ENCODE data around the gene STAT5B. TPM values are rescaled to one million over a fixed set of nuclear protein-coding genes. Genes with fewer than 3 reads are reported as not detected.

Gene STAT5B
- total RNA-seq, 1 experiment from 2014 or later = 36.4 TPM

DNA sequence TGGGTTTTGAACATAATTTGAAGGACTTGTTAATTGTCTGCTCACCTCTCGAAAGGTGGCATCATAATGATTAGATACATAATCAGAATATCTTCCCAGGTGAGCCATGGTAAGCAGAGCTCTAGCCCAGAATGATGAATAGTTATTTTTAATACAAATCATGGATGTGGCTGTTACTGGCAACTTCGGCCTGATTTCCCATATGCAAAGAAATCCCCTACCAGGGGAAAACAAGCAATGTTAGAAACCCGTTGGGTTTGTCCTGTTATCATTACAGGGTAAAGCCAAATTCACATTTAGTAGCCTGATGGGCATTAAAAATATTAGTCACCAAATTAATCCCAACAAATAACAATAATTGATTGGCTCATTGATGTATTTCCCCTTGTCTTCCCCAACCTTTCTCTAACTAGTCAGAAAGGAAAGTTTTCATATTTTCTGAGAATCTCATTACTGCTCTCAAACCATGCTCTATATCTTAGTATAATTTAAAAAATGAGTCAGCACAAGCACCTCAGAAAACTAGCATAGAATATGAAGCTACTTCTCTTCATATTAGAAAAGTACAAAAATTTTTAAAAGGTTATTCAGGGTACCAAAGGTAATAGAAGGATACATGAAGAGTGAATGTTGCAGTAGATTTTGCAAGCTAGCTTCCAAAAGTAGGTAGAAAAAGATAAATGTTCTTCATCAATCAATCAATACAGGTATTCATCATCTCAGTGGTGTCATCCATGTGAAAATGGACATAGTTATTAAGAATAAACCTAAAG lies 5.0 kb downstream of the STAT5B start (continued):
- TF ChIP-seq ZNF532 (CRISPR knock-in tag; IDR thresholded peaks at IDR 0.05; ENCODE audit: borderline replicate concordance) (no peak), ZMAT4 (CRISPR knock-in tag; IDR thresholded peaks at IDR 0.05) (no peak), ZNF121 (CRISPR knock-in tag; IDR thresholded peaks at IDR 0.05) (no peak), TEAD1 (CRISPR knock-in tag; IDR thresholded peaks at IDR 0.05) (no peak), RELA (CRISPR knock-in tag; IDR thresholded peaks at IDR 0.05; ENCODE audit: borderline replicate concordance) (no peak), MXD4 (CRISPR knock-in tag; IDR thresholded peaks at IDR 0.05; ENCODE audit: borderline replicate concordance) (no peak)
- TF ChIP-seq, protein P1, sequence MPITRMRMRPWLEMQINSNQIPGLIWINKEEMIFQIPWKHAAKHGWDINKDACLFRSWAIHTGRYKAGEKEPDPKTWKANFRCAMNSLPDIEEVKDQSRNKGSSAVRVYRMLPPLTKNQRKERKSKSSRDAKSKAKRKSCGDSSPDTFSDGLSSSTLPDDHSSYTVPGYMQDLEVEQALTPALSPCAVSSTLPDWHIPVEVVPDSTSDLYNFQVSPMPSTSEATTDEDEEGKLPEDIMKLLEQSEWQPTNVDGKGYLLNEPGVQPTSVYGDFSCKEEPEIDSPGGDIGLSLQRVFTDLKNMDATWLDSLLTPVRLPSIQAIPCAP (CRISPR knock-in tag; IDR thresholded peaks at IDR 0.05) = no peak
- TF ChIP-seq, protein P2, sequence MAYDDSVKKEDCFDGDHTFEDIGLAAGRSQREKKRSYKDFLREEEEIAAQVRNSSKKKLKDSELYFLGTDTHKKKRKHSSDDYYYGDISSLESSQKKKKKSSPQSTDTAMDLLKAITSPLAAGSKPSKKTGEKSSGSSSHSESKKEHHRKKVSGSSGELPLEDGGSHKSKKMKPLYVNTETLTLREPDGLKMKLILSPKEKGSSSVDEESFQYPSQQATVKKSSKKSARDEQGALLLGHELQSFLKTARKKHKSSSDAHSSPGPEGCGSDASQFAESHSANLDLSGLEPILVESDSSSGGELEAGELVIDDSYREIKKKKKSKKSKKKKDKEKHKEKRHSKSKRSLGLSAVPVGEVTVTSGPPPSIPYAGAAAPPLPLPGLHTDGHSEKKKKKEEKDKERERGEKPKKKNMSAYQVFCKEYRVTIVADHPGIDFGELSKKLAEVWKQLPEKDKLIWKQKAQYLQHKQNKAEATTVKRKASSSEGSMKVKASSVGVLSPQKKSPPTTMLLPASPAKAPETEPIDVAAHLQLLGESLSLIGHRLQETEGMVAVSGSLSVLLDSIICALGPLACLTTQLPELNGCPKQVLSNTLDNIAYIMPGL (CRISPR knock-in tag; IDR thresholded peaks at IDR 0.05) = no peak

DNA sequence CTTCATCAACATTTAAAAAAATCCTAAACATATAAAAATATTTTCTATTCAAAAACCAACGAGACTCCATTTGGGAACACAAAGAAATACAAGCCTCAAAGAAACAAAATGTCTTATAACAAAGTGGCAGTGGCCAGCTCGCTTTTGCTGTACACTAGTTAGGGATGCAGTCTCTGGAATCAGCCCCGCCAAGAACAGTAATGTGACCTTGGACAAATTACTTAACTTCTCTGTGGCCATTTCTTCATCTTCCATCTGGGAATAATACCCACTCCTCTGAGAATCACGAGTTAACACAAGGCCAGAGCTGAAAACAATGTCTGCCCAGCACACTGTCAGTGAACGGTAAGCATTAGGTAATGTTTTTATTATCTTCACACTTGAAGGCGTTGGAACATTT lies 5.6 kb downstream of the STAT5B start:
- CTCF ChIA-PET = interaction anchor here (1.2 to 4.2 kb wide), 2 partner anchors 19 to 48 kb away, joined by 3 to 21 read pairs; no protein-coding TSS in a partner anchor
- no peaks in the 10 kb centered on the region for H3K27me3 Mint-ChIP-seq (ENCODE audit: low read depth)
- TF ChIP-seq ZNF121 (CRISPR knock-in tag; IDR thresholded peaks at IDR 0.05) = no peak
- TF ChIP-seq GTF2I (CRISPR knock-in tag; conservative IDR thresholded peaks at IDR 0.05) = no peak
- no peak for TF ChIP-seq KAT7 (CRISPR knock-in tag; IDR thresholded peaks at IDR 0.05; ENCODE audit: borderline replicate concordance)
- TF ChIP-seq TP53 (CRISPR knock-in tag; IDR thresholded peaks at IDR 0.05) = no peak
- TF ChIP-seq NFE2L1 (CRISPR knock-in tag; IDR thresholded peaks at IDR 0.05) = no peak
- TF ChIP-seq ZNF416 (CRISPR knock-in tag; IDR thresholded peaks at IDR 0.05) = no peak
- TF ChIP-seq GRHL2 (CRISPR knock-in tag; IDR thresholded peaks at IDR 0.05; ENCODE audit: insufficient replicate concordance, severe bottlenecking) = no peak
- no peak for TF ChIP-seq CREB1 (CRISPR knock-in tag; IDR thresholded peaks at IDR 0.05)
- TF ChIP-seq ZNF396 (CRISPR knock-in tag; IDR thresholded peaks at IDR 0.05; ENCODE audit: borderline replicate concordance) = no peak
- TF ChIP-seq HMGA2 (CRISPR knock-in tag; IDR thresholded peaks at IDR 0.05) = no peak
- TF ChIP-seq ATF1 (CRISPR knock-in tag; IDR thresholded peaks at IDR 0.05) = no peak
- no peak for TF ChIP-seq PRRX2 (CRISPR knock-in tag; IDR thresholded peaks at IDR 0.05)
- no peak for TF ChIP-seq AR (CRISPR knock-in tag; IDR thresholded peaks at IDR 0.05)
- no peak for TF ChIP-seq ZNF671 (CRISPR knock-in tag; IDR thresholded peaks at IDR 0.05)
- TF ChIP-seq, protein P3, sequence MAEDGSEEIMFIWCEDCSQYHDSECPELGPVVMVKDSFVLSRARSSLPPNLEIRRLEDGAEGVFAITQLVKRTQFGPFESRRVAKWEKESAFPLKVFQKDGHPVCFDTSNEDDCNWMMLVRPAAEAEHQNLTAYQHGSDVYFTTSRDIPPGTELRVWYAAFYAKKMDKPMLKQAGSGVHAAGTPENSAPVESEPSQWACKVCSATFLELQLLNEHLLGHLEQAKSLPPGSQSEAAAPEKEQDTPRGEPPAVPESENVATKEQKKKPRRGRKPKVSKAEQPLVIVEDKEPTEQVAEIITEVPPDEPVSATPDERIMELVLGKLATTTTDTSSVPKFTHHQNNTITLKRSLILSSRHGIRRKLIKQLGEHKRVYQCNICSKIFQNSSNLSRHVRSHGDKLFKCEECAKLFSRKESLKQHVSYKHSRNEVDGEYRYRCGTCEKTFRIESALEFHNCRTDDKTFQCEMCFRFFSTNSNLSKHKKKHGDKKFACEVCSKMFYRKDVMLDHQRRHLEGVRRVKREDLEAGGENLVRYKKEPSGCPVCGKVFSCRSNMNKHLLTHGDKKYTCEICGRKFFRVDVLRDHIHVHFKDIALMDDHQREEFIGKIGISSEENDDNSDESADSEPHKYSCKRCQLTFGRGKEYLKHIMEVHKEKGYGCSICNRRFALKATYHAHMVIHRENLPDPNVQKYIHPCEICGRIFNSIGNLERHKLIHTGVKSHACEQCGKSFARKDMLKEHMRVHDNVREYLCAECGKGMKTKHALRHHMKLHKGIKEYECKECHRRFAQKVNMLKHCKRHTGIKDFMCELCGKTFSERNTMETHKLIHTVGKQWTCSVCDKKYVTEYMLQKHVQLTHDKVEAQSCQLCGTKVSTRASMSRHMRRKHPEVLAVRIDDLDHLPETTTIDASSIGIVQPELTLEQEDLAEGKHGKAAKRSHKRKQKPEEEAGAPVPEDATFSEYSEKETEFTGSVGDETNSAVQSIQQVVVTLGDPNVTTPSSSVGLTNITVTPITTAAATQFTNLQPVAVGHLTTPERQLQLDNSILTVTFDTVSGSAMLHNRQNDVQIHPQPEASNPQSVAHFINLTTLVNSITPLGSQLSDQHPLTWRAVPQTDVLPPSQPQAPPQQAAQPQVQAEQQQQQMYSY (CRISPR knock-in tag; IDR thresholded peaks at IDR 0.05) = no peak

More for the DNA sequence above, 5.6 kb downstream of the STAT5B start:
- H3K27ac Mint-ChIP-seq = no peak overlapping the region
- 0 out of 2 replicates have a peak, but pooled peaks cover under 1% of the 10 kb centered on the region for H3K36me3 Mint-ChIP-seq
- POLR2A ChIA-PET = no interaction called here
- peaks cover 50% of the 10 kb centered on the region for H3K4me1 Mint-ChIP-seq
- no peaks in the 10 kb centered on the region for H3K9me3 Mint-ChIP-seq
- H3K4me3 Mint-ChIP-seq = no peak overlapping the region
- ATAC-seq = no peak
- DNase-seq (ENCODE audit: low spot score) = no peak
